Endometrial microvascular endothelial cells (primary cell): ENCODE data around the gene GAPT. TPM values are rescaled to one million over a fixed set of nuclear protein-coding genes. Genes with fewer than 3 reads are reported as not detected.

ENCODE experiments used
- total RNA-seq: library from RNA; depleted of rRNA; stranded (reverse); fragments of >200 nt; gene quantifications from one replicate; pipeline ENCODE4 v1.2.3, GENCODE V29; 2015; ENCODE audit errors: inconsistent ontology term

The GAPT gene
- total RNA-seq, 1 donor from 2014 or later = not detected

Other genes starting within 250 kb of the GAPT start
- 366 TPM for gene PLK2, start 31.3 kb upstream of the GAPT start, total RNA-seq
- gene RAB3C, start 91.6 kb downstream of the GAPT start, total RNA-seq = not detected